ENCODE measurements around the gene PTPRN2.

GRCh38 chr7:157557263-157557662, 1030.4 kb downstream of the PTPRN2 start:
- TF ChIP-seq CTCF (conservative IDR thresholded peaks at IDR 0.05 in 1 of 2, IDR thresholded peaks at IDR 0.05 in 1 of 2; ENCODE audit: low read depth in 1 of 2, low read length in 2 of 2), result no peak
- TF ChIP-seq EZH2 (IDR thresholded peaks at IDR 0.05; ENCODE audit: low read length, missing control alignments), result no peak

All from fibroblast of lung (primary cell).